ENCODE measurements around the gene SH2B3. TPM values are rescaled to one million over a fixed set of nuclear protein-coding genes. Genes with fewer than 3 reads are reported as not detected.

SH2B3 gene
- total RNA-seq, 1 experiment from 2014 or later: 6.5 TPM

DNA sequence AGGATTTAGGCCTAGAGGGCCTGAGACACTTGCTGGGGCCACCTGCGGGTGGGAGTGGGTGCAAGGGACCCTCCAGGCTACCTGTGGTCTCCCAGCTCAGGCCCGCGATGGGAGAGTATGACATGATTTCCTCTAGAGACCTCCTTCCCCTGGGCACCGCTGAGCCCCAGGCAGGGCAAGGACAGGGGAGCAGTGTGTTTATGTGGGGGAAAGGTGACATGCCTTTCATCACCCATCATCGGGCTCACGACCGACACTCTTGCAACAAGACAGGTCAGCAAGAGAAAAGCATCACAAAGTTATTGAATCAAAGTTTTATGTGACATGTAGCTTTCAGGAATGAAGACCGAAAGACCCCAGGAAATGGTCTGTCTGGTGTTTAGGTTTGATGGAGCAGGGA, 19.9 kb downstream of the SH2B3 start:
- peaks cover 20% of the 10 kb centered on the region for H3K79me2 ChIP-seq (ENCODE audit: low read depth)
- POLR2A ChIA-PET (ENCODE audit: unreplicated experiment): interaction anchor here (0.7 kb wide), 1 partner anchor 808 kb away, joined by 3 read pairs; no protein-coding TSS in a partner anchor
- H3K36me3 ChIP-seq (ENCODE audit: low read depth): no peaks in the 10 kb centered on the region
- H4K20me1 ChIP-seq (ENCODE audit: insufficient read depth): no peaks in the 10 kb centered on the region
- H3K9me2 ChIP-seq (ENCODE audit: insufficient read depth): no peaks in the 10 kb centered on the region
- DNase-seq: peak; percentile 45 to 82
- H2AFZ ChIP-seq: no peak overlapping the region
- CTCF ChIA-PET: interaction anchor here (1.4 kb wide), 1 partner anchor 29 kb away, joined by 7 read pairs; no protein-coding TSS in a partner anchor
- peaks cover 16% of the 10 kb centered on the region for H3F3A ChIP-seq (ENCODE audit: insufficient read depth, low read depth)
- BruUV-seq (replicated peaks): no TSS peak
- peak overlapping the region; percentile 80 for H3K27ac ChIP-seq
- peak overlapping the region; percentile 68 for H3K4me2 ChIP-seq
- H3K27me3 ChIP-seq (ENCODE audit: insufficient read depth, low read depth): no peaks in the 10 kb centered on the region
- intact Hi-C loops (cut with micrococcal nuclease; ENCODE audit: unreplicated experiment): no loop called here
- H3K9me3 ChIP-seq (ENCODE audit: insufficient read depth, low read depth): no peaks in the 10 kb centered on the region
- TF ChIP-seq, protein P1, sequence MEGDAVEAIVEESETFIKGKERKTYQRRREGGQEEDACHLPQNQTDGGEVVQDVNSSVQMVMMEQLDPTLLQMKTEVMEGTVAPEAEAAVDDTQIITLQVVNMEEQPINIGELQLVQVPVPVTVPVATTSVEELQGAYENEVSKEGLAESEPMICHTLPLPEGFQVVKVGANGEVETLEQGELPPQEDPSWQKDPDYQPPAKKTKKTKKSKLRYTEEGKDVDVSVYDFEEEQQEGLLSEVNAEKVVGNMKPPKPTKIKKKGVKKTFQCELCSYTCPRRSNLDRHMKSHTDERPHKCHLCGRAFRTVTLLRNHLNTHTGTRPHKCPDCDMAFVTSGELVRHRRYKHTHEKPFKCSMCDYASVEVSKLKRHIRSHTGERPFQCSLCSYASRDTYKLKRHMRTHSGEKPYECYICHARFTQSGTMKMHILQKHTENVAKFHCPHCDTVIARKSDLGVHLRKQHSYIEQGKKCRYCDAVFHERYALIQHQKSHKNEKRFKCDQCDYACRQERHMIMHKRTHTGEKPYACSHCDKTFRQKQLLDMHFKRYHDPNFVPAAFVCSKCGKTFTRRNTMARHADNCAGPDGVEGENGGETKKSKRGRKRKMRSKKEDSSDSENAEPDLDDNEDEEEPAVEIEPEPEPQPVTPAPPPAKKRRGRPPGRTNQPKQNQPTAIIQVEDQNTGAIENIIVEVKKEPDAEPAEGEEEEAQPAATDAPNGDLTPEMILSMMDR (conservative IDR thresholded peaks at IDR 0.05): no peak
- TF ChIP-seq EZH2 (IDR thresholded peaks at IDR 0.05; ENCODE audit: low read depth): no peak
- peak overlapping the region; percentile 18; the same call in 1 of the 2 replicates for H3K4me3 ChIP-seq
- H3K4me1 ChIP-seq (replicated peaks; ENCODE audit: insufficient read depth): peaks cover 29% of the 10 kb centered on the region

DNA sequence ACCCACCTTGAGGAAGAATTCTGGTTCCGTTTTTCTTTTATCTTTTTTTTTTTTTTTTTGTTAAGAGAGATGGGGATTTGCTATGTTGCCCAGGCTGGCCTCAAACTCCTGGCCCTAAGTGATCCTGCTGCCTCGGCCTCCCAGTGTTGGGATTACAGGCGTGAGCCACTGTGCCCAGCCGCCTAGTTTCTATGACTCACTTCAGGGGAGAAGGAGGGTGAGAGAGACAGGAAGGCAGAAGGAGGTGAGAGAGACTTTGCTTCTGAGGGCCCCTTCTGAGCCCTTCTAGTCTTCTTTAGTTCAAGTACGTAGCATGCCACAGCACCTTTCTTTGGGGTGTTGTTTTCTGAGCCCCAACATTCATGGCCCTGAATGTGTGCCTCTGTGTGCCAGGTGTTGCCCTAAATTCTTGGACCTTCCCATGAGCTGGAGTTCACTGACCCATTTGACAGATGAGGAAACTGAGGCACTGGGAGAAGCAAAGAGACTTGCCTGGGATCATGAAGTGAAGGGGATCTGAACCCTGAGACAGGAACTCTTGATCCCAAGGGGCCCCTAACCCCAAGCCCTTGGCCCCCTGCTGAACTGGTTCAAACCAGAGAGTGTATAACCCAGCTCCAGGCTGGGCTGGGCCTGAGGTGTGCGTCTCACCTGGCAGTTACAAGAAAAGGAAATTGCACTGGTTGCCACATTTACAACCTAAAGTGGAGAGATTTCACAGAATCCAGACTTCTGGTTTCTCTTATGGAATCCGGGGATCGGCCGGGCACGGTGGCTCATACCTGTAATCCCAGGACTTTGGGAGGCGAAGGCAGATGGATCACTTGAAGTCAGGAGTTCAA, 20.8 kb downstream of the SH2B3 start:
- H3K27ac ChIP-seq: peak overlapping the region; percentile 80
- CTCF ChIA-PET: interaction anchor here (1.4 kb wide), 1 partner anchor 30 kb away, joined by 7 read pairs; no protein-coding TSS in a partner anchor

DNA sequence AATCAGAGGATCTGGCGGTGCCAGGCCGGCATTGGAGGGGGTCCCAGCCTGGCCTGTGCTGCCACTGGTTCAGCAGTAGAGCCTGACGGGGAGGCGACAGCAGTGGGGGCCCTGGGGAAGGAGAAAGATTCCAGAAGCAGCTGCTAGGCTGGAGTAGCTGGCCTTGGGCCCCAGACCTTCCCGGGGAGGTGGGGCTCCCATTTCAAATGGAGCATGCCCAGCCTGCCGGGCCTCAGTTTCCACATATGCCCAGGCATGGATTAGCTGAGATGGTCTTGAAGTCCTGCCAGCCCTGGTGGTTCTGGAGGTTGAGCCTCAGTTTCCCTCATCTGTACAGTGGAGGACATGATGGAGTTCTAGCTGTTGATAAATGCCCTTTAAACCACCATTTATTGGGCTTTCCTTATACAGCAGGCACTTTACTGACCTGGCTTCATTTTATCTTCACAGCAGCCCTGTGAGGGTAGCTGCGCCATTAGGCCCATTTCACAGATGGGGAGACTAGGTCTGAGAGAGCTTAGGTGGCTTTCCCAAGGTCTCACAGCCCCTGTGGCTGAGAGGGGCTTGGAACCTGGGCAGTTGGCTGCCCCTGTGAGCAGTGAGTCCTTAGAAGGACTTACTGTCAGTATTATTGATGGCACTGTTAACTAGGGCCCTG, 21.8 kb downstream of the SH2B3 start:
- Histone ChIP-seq H3K4me1 (replicated peaks; ENCODE audit: insufficient read depth) (peaks cover 40% of the 10 kb centered on the region), H4K20me1 (ENCODE audit: insufficient read depth) (no peaks in the 10 kb centered on the region)

More for the DNA sequence above, 20.8 kb downstream of the SH2B3 start:
- no peak overlapping the region for H3K4me3 ChIP-seq
- intact Hi-C loops (cut with micrococcal nuclease; ENCODE audit: unreplicated experiment): no loop called here
- H2AFZ ChIP-seq: no peak overlapping the region
- peaks cover 20% of the 10 kb centered on the region for H3K79me2 ChIP-seq (ENCODE audit: low read depth)
- POLR2A ChIA-PET (ENCODE audit: unreplicated experiment): no interaction called here
- no TSS peak for BruUV-seq (replicated peaks)
- H3F3A ChIP-seq (ENCODE audit: insufficient read depth, low read depth): peaks cover 18% of the 10 kb centered on the region
- H3K36me3 ChIP-seq (ENCODE audit: low read depth): no peaks in the 10 kb centered on the region
- TF ChIP-seq, protein P1 (conservative IDR thresholded peaks at IDR 0.05): no peak
- TF ChIP-seq EZH2 (IDR thresholded peaks at IDR 0.05; ENCODE audit: low read depth): no peak
- peaks cover 32% of the 10 kb centered on the region for H3K4me1 ChIP-seq (replicated peaks; ENCODE audit: insufficient read depth)
- H3K9me2 ChIP-seq (ENCODE audit: insufficient read depth): no peaks in the 10 kb centered on the region
- no peak for DNase-seq
- no peaks in the 10 kb centered on the region for H3K9me3 ChIP-seq (ENCODE audit: insufficient read depth, low read depth)
- no peaks in the 10 kb centered on the region for H3K27me3 ChIP-seq (ENCODE audit: insufficient read depth, low read depth)
- H4K20me1 ChIP-seq (ENCODE audit: insufficient read depth): no peaks in the 10 kb centered on the region
- peak overlapping the region; percentile 68 for H3K4me2 ChIP-seq

More for the DNA sequence above, 21.8 kb downstream of the SH2B3 start:
- H3K27me3 ChIP-seq (ENCODE audit: insufficient read depth, low read depth): no peaks in the 10 kb centered on the region
- H3K9me3 ChIP-seq (ENCODE audit: insufficient read depth, low read depth): no peaks in the 10 kb centered on the region
- H2AFZ ChIP-seq: no peak overlapping the region
- H3K36me3 ChIP-seq (ENCODE audit: low read depth): no peaks in the 10 kb centered on the region
- no peak overlapping the region for H3K4me2 ChIP-seq
- ChIA-PET CTCF (no interaction called here), POLR2A (ENCODE audit: unreplicated experiment) (interaction anchor here (0.7 kb wide), 2 partner anchors 10 to 16 kb away, joined by 3 to 12 read pairs; no protein-coding TSS in a partner anchor)
- H3K4me3 ChIP-seq: no peak overlapping the region
- no TSS peak for BruUV-seq (replicated peaks)
- no peak for DNase-seq
- TF ChIP-seq, protein P1 (conservative IDR thresholded peaks at IDR 0.05): no peak
- no peak for TF ChIP-seq EZH2 (IDR thresholded peaks at IDR 0.05; ENCODE audit: low read depth)
- intact Hi-C loops (cut with micrococcal nuclease; ENCODE audit: unreplicated experiment): no loop called here
- no peaks in the 10 kb centered on the region for H3K9me2 ChIP-seq (ENCODE audit: insufficient read depth)
- peaks cover 28% of the 10 kb centered on the region for H3F3A ChIP-seq (ENCODE audit: insufficient read depth, low read depth)
- no peak overlapping the region for H3K27ac ChIP-seq
- H3K79me2 ChIP-seq (ENCODE audit: low read depth): peaks cover 20% of the 10 kb centered on the region
